ENCODE data around the gene BBLN. TPM values are rescaled to one million over a fixed set of nuclear protein-coding genes. Genes with fewer than 3 reads are reported as not detected.
A peak's percentile ranks its signal among the peaks of the same experiment; 100 is the strongest.

BBLN gene
- total RNA-seq, 1 donor from 2014 or later, result 7.8 TPM

GRCh38 chr9:128118472-128118857 is 41.6 kb upstream of the BBLN start:
- no peak overlapping the region for H3K9ac ChIP-seq (ENCODE audit: low read depth in 1 of 3, low read length in 3 of 3)
- peaks cover 9 to 28% (median 21%) of the 10 kb centered on the region in 3 donors for H3K36me3 ChIP-seq (ENCODE audit: control insufficient read depth in 3 of 3, insufficient read depth in 3 of 3, low read length in 3 of 3)
- H3K4me3 ChIP-seq (ENCODE audit: low read length in 3 of 3), result no peak overlapping the region
- H3K9me3 ChIP-seq (ENCODE audit: control insufficient read depth in 3 of 3, low read length in 3 of 3), result no peaks in the 10 kb centered on the region
- no peak overlapping the region for H3K27ac ChIP-seq (ENCODE audit: low read depth, low read length)
- H3K4me1 ChIP-seq (ENCODE audit: control insufficient read depth in 3 of 3, insufficient read depth in 3 of 3, low read length in 3 of 3), result peaks cover 6 to 28% (median 15%) of the 10 kb centered on the region in 3 donors
- H3K27me3 ChIP-seq (ENCODE audit: control insufficient read depth in 3 of 3, insufficient read depth in 3 of 3, low read length in 3 of 3), result no peaks in the 10 kb centered on the region

- H3K4me3 ChIP-seq (ENCODE audit: low read length in 3 of 3), result no peak overlapping the region
- no peaks in the 10 kb centered on the region for H3K9me3 ChIP-seq (ENCODE audit: control insufficient read depth in 3 of 3, low read length in 3 of 3)
- H3K9ac ChIP-seq (ENCODE audit: low read depth in 1 of 3, low read length in 3 of 3), result peak overlapping the region in 2 of 3 donors; percentile 43 to 54
- no peaks in the 10 kb centered on the region for H3K27me3 ChIP-seq (ENCODE audit: control insufficient read depth in 3 of 3, insufficient read depth in 3 of 3, low read length in 3 of 3)
- H3K27ac ChIP-seq (ENCODE audit: low read depth, low read length), result no peak overlapping the region
- H3K36me3 ChIP-seq (ENCODE audit: control insufficient read depth in 3 of 3, insufficient read depth in 3 of 3, low read length in 3 of 3), result peaks cover 9 to 26% (median 18%) of the 10 kb centered on the region in 3 donors
- peaks cover 6 to 28% (median 15%) of the 10 kb centered on the region in 3 donors for H3K4me1 ChIP-seq (ENCODE audit: control insufficient read depth in 3 of 3, insufficient read depth in 3 of 3, low read length in 3 of 3)
Observed at GRCh38 chr9:128118971-128119665, 40.9 kb upstream of the BBLN start.

- peaks cover 9 to 34% (median 22%) of the 10 kb centered on the region in 3 donors for H3K4me1 ChIP-seq (ENCODE audit: control insufficient read depth in 3 of 3, insufficient read depth in 3 of 3, low read length in 3 of 3)
- H3K27me3 ChIP-seq (ENCODE audit: control insufficient read depth in 3 of 3, insufficient read depth in 3 of 3, low read length in 3 of 3), result no peaks in the 10 kb centered on the region
- peak overlapping the region in 1 of 3 donors; percentile 16 for H3K9ac ChIP-seq (ENCODE audit: low read depth in 1 of 3, low read length in 3 of 3)
- H3K4me3 ChIP-seq (ENCODE audit: low read length in 3 of 3), result no peak overlapping the region
- H3K36me3 ChIP-seq (ENCODE audit: control insufficient read depth in 3 of 3, insufficient read depth in 3 of 3, low read length in 3 of 3), result peaks cover 13 to 31% (median 27%) of the 10 kb centered on the region in 3 donors
- no peaks in the 10 kb centered on the region for H3K9me3 ChIP-seq (ENCODE audit: control insufficient read depth in 3 of 3, low read length in 3 of 3)
- no peak overlapping the region for H3K27ac ChIP-seq (ENCODE audit: low read depth, low read length)
Observed at GRCh38 chr9:128120061-128120740, 39.9 kb upstream of the BBLN start.

- Histone ChIP-seq H3K4me1 (ENCODE audit: control insufficient read depth in 3 of 3, insufficient read depth in 3 of 3, low read length in 3 of 3) (peaks cover 15 to 41% (median 29%) of the 10 kb centered on the region in 3 donors), H3K27me3 (ENCODE audit: control insufficient read depth in 3 of 3, insufficient read depth in 3 of 3, low read length in 3 of 3) (no peaks in the 10 kb centered on the region), H3K4me3 (ENCODE audit: low read length in 3 of 3) (no peak overlapping the region), H3K27ac (ENCODE audit: low read depth, low read length) (no peak overlapping the region), H3K9me3 (ENCODE audit: control insufficient read depth in 3 of 3, low read length in 3 of 3) (no peaks in the 10 kb centered on the region), H3K9ac (ENCODE audit: low read depth in 1 of 3, low read length in 3 of 3) (peak overlapping the region in 1 of 3 donors; percentile 16), H3K36me3 (ENCODE audit: control insufficient read depth in 3 of 3, insufficient read depth in 3 of 3, low read length in 3 of 3) (peaks cover 13 to 33% (median 27%) of the 10 kb centered on the region in 3 donors)
Observed at GRCh38 chr9:128120741-128121465, 39.2 kb upstream of the BBLN start.

- Histone ChIP-seq H3K9me3 (ENCODE audit: control insufficient read depth in 3 of 3, low read length in 3 of 3) (no peaks in the 10 kb centered on the region), H3K27ac (ENCODE audit: low read depth, low read length) (no peak overlapping the region), H3K27me3 (ENCODE audit: control insufficient read depth in 3 of 3, insufficient read depth in 3 of 3, low read length in 3 of 3) (no peaks in the 10 kb centered on the region), H3K9ac (ENCODE audit: low read depth in 1 of 3, low read length in 3 of 3) (no peak overlapping the region), H3K36me3 (ENCODE audit: control insufficient read depth in 3 of 3, insufficient read depth in 3 of 3, low read length in 3 of 3) (peaks cover 13 to 33% (median 27%) of the 10 kb centered on the region in 3 donors), H3K4me3 (ENCODE audit: low read length in 3 of 3) (no peak overlapping the region), H3K4me1 (ENCODE audit: control insufficient read depth in 3 of 3, insufficient read depth in 3 of 3, low read length in 3 of 3) (peaks cover 20 to 46% (median 34%) of the 10 kb centered on the region in 3 donors)
Observed at GRCh38 chr9:128121466-128121810, 38.6 kb upstream of the BBLN start.

GRCh38 chr9:128121924-128122808 is 37.9 kb upstream of the BBLN start:
- Histone ChIP-seq H3K4me1 (ENCODE audit: control insufficient read depth in 3 of 3, insufficient read depth in 3 of 3, low read length in 3 of 3) (peaks cover 24 to 48% (median 41%) of the 10 kb centered on the region in 3 donors), H3K9ac (ENCODE audit: low read depth in 1 of 3, low read length in 3 of 3) (no peak overlapping the region), H3K36me3 (ENCODE audit: control insufficient read depth in 3 of 3, insufficient read depth in 3 of 3, low read length in 3 of 3) (peaks cover 13 to 33% (median 27%) of the 10 kb centered on the region in 3 donors), H3K9me3 (ENCODE audit: control insufficient read depth in 3 of 3, low read length in 3 of 3) (no peaks in the 10 kb centered on the region), H3K27me3 (ENCODE audit: control insufficient read depth in 3 of 3, insufficient read depth in 3 of 3, low read length in 3 of 3) (no peaks in the 10 kb centered on the region), H3K27ac (ENCODE audit: low read depth, low read length) (no peak overlapping the region), H3K4me3 (ENCODE audit: low read length in 3 of 3) (no peak overlapping the region)

GRCh38 chr9:128122809-128123175 is 37.3 kb upstream of the BBLN start:
- H3K36me3 ChIP-seq (ENCODE audit: control insufficient read depth in 3 of 3, insufficient read depth in 3 of 3, low read length in 3 of 3), result peaks cover 13 to 33% (median 27%) of the 10 kb centered on the region in 3 donors
- no peaks in the 10 kb centered on the region for H3K9me3 ChIP-seq (ENCODE audit: control insufficient read depth in 3 of 3, low read length in 3 of 3)
- H3K4me3 ChIP-seq (ENCODE audit: low read length in 3 of 3), result no peak overlapping the region
- no peak overlapping the region for H3K27ac ChIP-seq (ENCODE audit: low read depth, low read length)
- H3K4me1 ChIP-seq (ENCODE audit: control insufficient read depth in 3 of 3, insufficient read depth in 3 of 3, low read length in 3 of 3), result peaks cover 22 to 47% (median 39%) of the 10 kb centered on the region in 3 donors
- H3K27me3 ChIP-seq (ENCODE audit: control insufficient read depth in 3 of 3, insufficient read depth in 3 of 3, low read length in 3 of 3), result no peaks in the 10 kb centered on the region
- no peak overlapping the region for H3K9ac ChIP-seq (ENCODE audit: low read depth in 1 of 3, low read length in 3 of 3)

- Histone ChIP-seq H3K4me3 (ENCODE audit: low read length in 3 of 3) (no peak overlapping the region), H3K27me3 (ENCODE audit: control insufficient read depth in 3 of 3, insufficient read depth in 3 of 3, low read length in 3 of 3) (no peaks in the 10 kb centered on the region), H3K27ac (ENCODE audit: low read depth, low read length) (no peak overlapping the region), H3K9me3 (ENCODE audit: control insufficient read depth in 3 of 3, low read length in 3 of 3) (no peaks in the 10 kb centered on the region), H3K36me3 (ENCODE audit: control insufficient read depth in 3 of 3, insufficient read depth in 3 of 3, low read length in 3 of 3) (peaks cover 13 to 33% (median 27%) of the 10 kb centered on the region in 3 donors), H3K9ac (ENCODE audit: low read depth in 1 of 3, low read length in 3 of 3) (no peak overlapping the region), H3K4me1 (ENCODE audit: control insufficient read depth in 3 of 3, insufficient read depth in 3 of 3, low read length in 3 of 3) (peaks cover 18 to 40% (median 35%) of the 10 kb centered on the region in 3 donors)
Observed at GRCh38 chr9:128123451-128124080, 36.5 kb upstream of the BBLN start.

GRCh38 chr9:128124451-128124850 is 35.6 kb upstream of the BBLN start:
- Histone ChIP-seq H3K36me3 (ENCODE audit: control insufficient read depth in 3 of 3, insufficient read depth in 3 of 3, low read length in 3 of 3) (peaks cover 13 to 33% (median 27%) of the 10 kb centered on the region in 3 donors), H3K9me3 (ENCODE audit: control insufficient read depth in 3 of 3, low read length in 3 of 3) (peaks cover 0 to 3% (median 0%) of the 10 kb centered on the region in 3 donors), H3K4me1 (ENCODE audit: control insufficient read depth in 3 of 3, insufficient read depth in 3 of 3, low read length in 3 of 3) (peaks cover 26 to 41% (median 39%) of the 10 kb centered on the region in 3 donors), H3K9ac (ENCODE audit: low read depth in 1 of 3, low read length in 3 of 3) (no peak overlapping the region), H3K4me3 (ENCODE audit: low read length in 3 of 3) (no peak overlapping the region), H3K27me3 (ENCODE audit: control insufficient read depth in 3 of 3, insufficient read depth in 3 of 3, low read length in 3 of 3) (no peaks in the 10 kb centered on the region), H3K27ac (ENCODE audit: low read depth, low read length) (no peak overlapping the region)
